Muscle layer of duodenum (tissue), 2 donors: Measurements from ENCODE around the gene OR8B4.

Experiments used
- H3K27ac ChIP-seq: one replicate; pipeline ENCODE4 v1.7.0; 2013; ENCODE audit warnings: mild to moderate bottlenecking, low read length
- H3K27me3 ChIP-seq: one replicate; pipeline ENCODE4 v1.7.0; 2013; ENCODE audit warnings: low read depth, mild to moderate bottlenecking, control low read depth, low read length
- H3K36me3 ChIP-seq, 2 donors: one replicate each; pipeline ENCODE4 v1.7.0; 2013; ENCODE audit warnings: low read length in 2 of 2, control low read depth in 1 of 2, mild to moderate bottlenecking in 1 of 2; ENCODE audit not compliant: insufficient read depth in 2 of 2, control insufficient read depth in 1 of 2
- H3K4me1 ChIP-seq, 2 donors: one replicate each; pipeline ENCODE4 v1.7.0; 2013; ENCODE audit warnings: low read length in 2 of 2, mild to moderate bottlenecking in 2 of 2, control low read depth in 1 of 2, moderate library complexity in 1 of 2; ENCODE audit not compliant: insufficient read depth in 2 of 2, control insufficient read depth in 1 of 2
- H3K4me3 ChIP-seq, 2 donors: one replicate each; pipeline ENCODE4 v1.7.0; 2013; ENCODE audit warnings: low read length in 2 of 2, low read depth in 1 of 2, mild to moderate bottlenecking in 1 of 2
- H3K9me3 ChIP-seq, 2 donors: one replicate each; pipeline ENCODE4 v1.7.0; 2013; ENCODE audit warnings: low read length in 2 of 2, control low read depth in 1 of 2, mild to moderate bottlenecking in 1 of 2; ENCODE audit not compliant: control insufficient read depth in 1 of 2
- donor health status: healthy.

OR8B4 gene

GRCh38 chr11:124445646-124446150 lies 21.0 kb upstream of the OR8B4 start, which contains the start of gene OR8B8:
OR8B8 (minus strand) TSS chr11:124445696; CDS start chr11:124441085, 4,611 bp downstream.
- Histone ChIP-seq H3K9me3 (no peaks in the 10 kb centered on the region), H3K27ac (no peak within 1 kb of the TSS), H3K4me1 (no peaks in the 10 kb centered on the region)

GRCh38 chr11:124442847-124443246 lies 18.2 kb upstream of the OR8B4 start:
- Histone ChIP-seq H3K4me1 (no peaks in the 10 kb centered on the region), H3K27ac (no peak overlapping the region), H3K27me3 (no peaks in the 10 kb centered on the region), H3K36me3 (no peaks in the 10 kb centered on the region), H3K9me3 (no peaks in the 10 kb centered on the region), H3K4me3 (no peak overlapping the region)

More at GRCh38 chr11:124445646-124446150, 21.0 kb upstream of the OR8B4 start, which contains the start of gene OR8B8:
- no peaks in the 10 kb centered on the region for H3K36me3 ChIP-seq
- H3K27me3 ChIP-seq, result no peaks in the 10 kb centered on the region
- no peak within 1 kb of the TSS for H3K4me3 ChIP-seq

GRCh38 chr11:124442442-124442841 lies 17.8 kb upstream of the OR8B4 start:
- Histone ChIP-seq H3K27ac (no peak overlapping the region), H3K9me3 (no peaks in the 10 kb centered on the region), H3K36me3 (no peaks in the 10 kb centered on the region), H3K4me1 (no peaks in the 10 kb centered on the region), H3K27me3 (no peaks in the 10 kb centered on the region), H3K4me3 (no peak overlapping the region)

- no peak overlapping the region for H3K4me3 ChIP-seq
- no peak overlapping the region for H3K27ac ChIP-seq
- no peaks in the 10 kb centered on the region for H3K9me3 ChIP-seq
Observed at GRCh38 chr11:124441519-124441918, 16.8 kb upstream of the OR8B4 start.

GRCh38 chr11:124441081-124441480 lies 16.4 kb upstream of the OR8B4 start:
- no peak overlapping the region for H3K4me3 ChIP-seq
- H3K9me3 ChIP-seq, result no peaks in the 10 kb centered on the region
- H3K27ac ChIP-seq, result no peak overlapping the region
- no peaks in the 10 kb centered on the region for H3K27me3 ChIP-seq
- no peaks in the 10 kb centered on the region for H3K36me3 ChIP-seq
- no peaks in the 10 kb centered on the region for H3K4me1 ChIP-seq

More at GRCh38 chr11:124441519-124441918, 16.8 kb upstream of the OR8B4 start:
- Histone ChIP-seq H3K36me3 (no peaks in the 10 kb centered on the region), H3K27me3 (no peaks in the 10 kb centered on the region), H3K4me1 (no peaks in the 10 kb centered on the region)

GRCh38 chr11:124440608-124441007 lies 15.9 kb upstream of the OR8B4 start:
- no peaks in the 10 kb centered on the region for H3K36me3 ChIP-seq
- H3K4me3 ChIP-seq, result no peak overlapping the region
- H3K4me1 ChIP-seq, result no peaks in the 10 kb centered on the region
- no peaks in the 10 kb centered on the region for H3K27me3 ChIP-seq
- H3K27ac ChIP-seq, result no peak overlapping the region
- no peaks in the 10 kb centered on the region for H3K9me3 ChIP-seq

- H3K27me3 ChIP-seq, result no peaks in the 10 kb centered on the region
- H3K4me1 ChIP-seq, result no peaks in the 10 kb centered on the region
- no peaks in the 10 kb centered on the region for H3K36me3 ChIP-seq
- H3K4me3 ChIP-seq, result no peak overlapping the region
- H3K9me3 ChIP-seq, result no peaks in the 10 kb centered on the region
- no peak overlapping the region for H3K27ac ChIP-seq
Observed at GRCh38 chr11:124434699-124435098, 10.0 kb upstream of the OR8B4 start.

- H3K27me3 ChIP-seq, result no peaks in the 10 kb centered on the region
Observed at GRCh38 chr11:124429599-124429998, 4.9 kb upstream of the OR8B4 start.

GRCh38 chr11:124421043-124421442 lies 3.6 kb downstream of the OR8B4 start:
- Histone ChIP-seq H3K27me3 (no peaks in the 10 kb centered on the region), H3K27ac (no peak overlapping the region), H3K4me1 (no peaks in the 10 kb centered on the region), H3K4me3 (no peak overlapping the region), H3K36me3 (no peaks in the 10 kb centered on the region), H3K9me3 (no peaks in the 10 kb centered on the region)

More at GRCh38 chr11:124429599-124429998, 4.9 kb upstream of the OR8B4 start:
- Histone ChIP-seq H3K36me3 (no peaks in the 10 kb centered on the region), H3K9me3 (no peaks in the 10 kb centered on the region), H3K4me1 (no peaks in the 10 kb centered on the region), H3K27ac (no peak overlapping the region), H3K4me3 (no peak overlapping the region)

- Histone ChIP-seq H3K4me1 (no peaks in the 10 kb centered on the region), H3K27ac (no peak overlapping the region), H3K36me3 (no peaks in the 10 kb centered on the region), H3K4me3 (no peak overlapping the region), H3K27me3 (no peaks in the 10 kb centered on the region), H3K9me3 (no peaks in the 10 kb centered on the region)
Observed at GRCh38 chr11:124415356-124415923, 9.2 kb downstream of the OR8B4 start.

GRCh38 chr11:124409906-124410305 lies 14.8 kb downstream of the OR8B4 start:
- no peak overlapping the region for H3K27ac ChIP-seq
- no peak overlapping the region for H3K4me3 ChIP-seq
- H3K36me3 ChIP-seq, result no peaks in the 10 kb centered on the region
- no peaks in the 10 kb centered on the region for H3K9me3 ChIP-seq
- no peaks in the 10 kb centered on the region for H3K27me3 ChIP-seq
- H3K4me1 ChIP-seq, result no peaks in the 10 kb centered on the region

GRCh38 chr11:124405581-124405980 lies 19.1 kb downstream of the OR8B4 start:
- H3K27me3 ChIP-seq, result no peaks in the 10 kb centered on the region
- H3K9me3 ChIP-seq, result no peaks in the 10 kb centered on the region
- H3K27ac ChIP-seq, result no peak overlapping the region
- no peak overlapping the region for H3K4me3 ChIP-seq
- no peaks in the 10 kb centered on the region for H3K36me3 ChIP-seq
- no peaks in the 10 kb centered on the region for H3K4me1 ChIP-seq
